ENCODE results near the gene DHX9.
A peak's percentile ranks its signal among the peaks of the same experiment; 100 is the strongest.

DHX9 gene

DNA sequence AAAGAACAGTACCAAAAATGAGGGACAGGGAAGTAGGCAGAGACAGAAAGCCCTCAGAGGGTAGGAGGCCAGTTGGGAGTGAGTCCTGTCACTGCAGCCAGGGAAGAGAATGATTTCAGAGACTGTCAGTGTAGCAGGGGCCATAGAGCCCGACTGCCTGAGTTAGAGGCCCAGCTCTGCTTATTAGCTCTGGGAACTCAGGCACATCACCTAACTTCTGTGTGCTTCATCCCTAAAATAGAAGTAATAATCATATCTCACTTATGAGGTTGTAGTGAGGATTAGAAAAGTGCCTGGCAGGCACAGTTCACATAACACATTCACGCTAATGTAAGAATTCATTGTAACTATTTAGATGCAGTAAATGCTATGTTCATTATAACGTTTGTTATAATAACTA is 31.2 kb upstream of the DHX9 start:
- no peak overlapping the region for H3K4me3 ChIP-seq
- no peak overlapping the region for H3K27ac ChIP-seq
- no peaks in the 10 kb centered on the region for H3K4me1 ChIP-seq
- no peaks in the 10 kb centered on the region for H3K9me3 ChIP-seq
- no peak overlapping the region for H3K9ac ChIP-seq
- H3K36me3 ChIP-seq = peaks cover 24% of the 10 kb centered on the region
- H3K4me2 ChIP-seq = no peak overlapping the region
- TF ChIP-seq Cebpa-rat (IDR thresholded peaks at IDR 0.05) = no peak
- H4K20me1 ChIP-seq = no peaks in the 10 kb centered on the region
- H3K27me3 ChIP-seq = no peaks in the 10 kb centered on the region

DNA sequence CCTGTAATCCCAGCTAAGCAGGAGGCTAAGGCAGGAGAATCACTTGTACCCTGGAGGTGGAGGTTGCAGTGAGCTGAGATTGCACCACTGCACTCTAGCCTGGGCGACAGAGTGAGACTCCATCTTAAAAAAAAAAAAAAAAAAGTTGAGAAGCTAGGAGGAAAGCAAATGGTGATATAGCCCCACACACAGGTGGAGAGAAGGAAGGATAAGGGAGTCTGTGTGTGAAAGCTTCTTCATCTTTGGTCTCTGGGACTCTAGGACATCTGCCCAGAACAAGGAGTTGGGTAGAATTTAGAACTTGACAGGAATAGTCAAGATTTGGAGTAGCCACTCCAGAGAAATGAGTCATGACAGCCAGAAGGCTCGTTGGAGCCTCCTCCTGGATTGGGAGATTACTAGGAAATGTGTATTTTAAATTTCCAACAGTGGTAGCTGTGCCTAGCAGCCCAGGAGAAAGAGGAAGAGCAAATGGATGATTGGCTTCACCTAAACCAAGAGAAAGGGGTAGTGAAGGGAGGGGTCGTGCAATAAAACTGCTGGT is 29.7 kb upstream of the DHX9 start:
- no peak overlapping the region for H3K4me3 ChIP-seq

DNA sequence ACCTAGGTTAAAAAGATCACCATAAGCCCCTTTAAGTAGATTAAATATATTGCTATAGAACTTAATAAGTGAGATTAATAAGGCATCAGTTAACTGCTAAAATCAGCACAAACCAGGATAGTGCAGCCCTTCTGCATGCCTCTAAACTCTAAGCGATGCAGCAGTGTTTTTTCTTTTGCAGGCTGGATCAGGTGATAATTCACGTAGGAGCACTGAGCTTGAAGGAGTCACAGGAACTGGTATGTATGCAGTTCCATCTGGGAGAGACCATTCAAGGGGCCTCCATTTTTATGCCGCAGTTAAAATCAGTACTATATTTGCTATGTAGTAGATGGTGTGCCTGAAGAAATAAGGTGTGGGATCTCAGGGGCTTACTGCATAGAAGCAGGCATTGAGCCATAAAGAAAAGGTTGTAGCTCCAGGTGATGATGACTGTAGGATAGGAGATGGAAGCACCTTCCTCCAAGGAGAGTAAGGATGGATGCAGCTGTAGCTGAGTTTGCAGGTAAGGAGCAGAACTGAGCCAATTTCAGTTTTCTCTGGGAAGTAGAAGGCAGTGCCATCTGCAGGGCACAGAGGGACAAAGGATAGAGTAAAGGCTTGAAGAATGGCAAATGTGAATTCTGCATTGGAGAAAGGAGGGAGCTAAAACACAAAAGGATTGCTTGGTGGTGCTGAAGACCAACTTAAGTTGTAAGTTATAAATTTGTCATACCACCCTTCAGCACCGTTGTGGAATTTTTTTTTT is 27.0 kb upstream of the DHX9 start:
- no peaks in the 10 kb centered on the region for H3K4me1 ChIP-seq
- no peak overlapping the region for H3K4me3 ChIP-seq
- H3K27ac ChIP-seq = no peak overlapping the region
- TF ChIP-seq Cebpa-rat (IDR thresholded peaks at IDR 0.05) = no peak
- no peaks in the 10 kb centered on the region for H3K9me3 ChIP-seq
- H3K36me3 ChIP-seq = peaks cover 6% of the 10 kb centered on the region; the same call in 1 of the 2 replicates
- no peak overlapping the region for H3K4me2 ChIP-seq
- no peaks in the 10 kb centered on the region for H4K20me1 ChIP-seq
- H3K27me3 ChIP-seq = no peaks in the 10 kb centered on the region
- H3K9ac ChIP-seq = no peak overlapping the region

More for the DNA sequence above, 29.7 kb upstream of the DHX9 start:
- H3K27me3 ChIP-seq = no peaks in the 10 kb centered on the region
- H4K20me1 ChIP-seq = no peaks in the 10 kb centered on the region
- no peaks in the 10 kb centered on the region for H3K9me3 ChIP-seq
- H3K36me3 ChIP-seq = peaks cover 18% of the 10 kb centered on the region
- TF ChIP-seq Cebpa-rat (IDR thresholded peaks at IDR 0.05) = no peak
- H3K27ac ChIP-seq = no peak overlapping the region
- no peak overlapping the region for H3K4me2 ChIP-seq
- no peaks in the 10 kb centered on the region for H3K4me1 ChIP-seq
- H3K9ac ChIP-seq = no peak overlapping the region

DNA sequence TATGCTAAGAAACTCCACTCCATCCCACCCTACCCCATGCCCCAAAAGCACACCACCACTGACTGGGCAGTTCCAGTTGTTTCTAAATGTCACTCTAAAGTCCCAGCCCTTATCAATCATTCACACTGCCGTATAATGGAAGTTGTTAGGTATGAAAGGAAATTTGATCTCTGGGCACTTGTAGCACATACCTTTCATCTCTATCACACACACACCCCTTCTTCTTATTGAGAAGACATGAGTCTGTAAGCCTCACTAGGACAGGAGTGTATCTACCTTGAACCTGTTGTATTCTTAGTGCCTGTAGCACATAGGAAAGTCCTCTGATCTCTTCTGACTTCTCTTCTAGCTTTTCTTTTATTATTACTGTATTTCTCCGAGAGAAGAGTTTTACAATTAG is 22.3 kb upstream of the DHX9 start:
- H3K36me3 ChIP-seq = peaks cover 22% of the 10 kb centered on the region; the same call in 1 of the 2 replicates
- TF ChIP-seq Cebpa-rat (IDR thresholded peaks at IDR 0.05) = no peak

DNA sequence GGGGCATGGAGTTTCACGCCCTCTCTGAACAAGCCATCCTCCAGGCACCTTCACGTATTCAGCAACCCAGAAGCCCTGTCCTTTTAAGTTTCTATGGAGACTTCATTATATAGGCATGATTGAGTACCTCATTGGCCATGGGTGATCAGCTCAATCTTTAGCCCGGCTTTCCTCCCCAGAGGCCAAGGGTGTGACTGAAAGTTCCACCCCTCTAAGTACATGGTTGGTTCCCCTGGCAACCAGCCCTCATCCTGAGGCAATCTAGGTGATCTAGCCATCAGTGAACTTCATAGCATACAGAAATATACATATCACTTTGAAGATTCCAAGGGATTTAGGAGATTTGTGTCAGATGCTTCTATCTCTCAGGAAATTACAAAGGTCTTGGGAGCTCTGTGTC is 21.3 kb upstream of the DHX9 start:
- no peaks in the 10 kb centered on the region for H4K20me1 ChIP-seq
- peak overlapping the region; percentile 33 for H3K4me2 ChIP-seq
- no peaks in the 10 kb centered on the region for H3K9me3 ChIP-seq
- H3K27me3 ChIP-seq = no peaks in the 10 kb centered on the region
- H3K9ac ChIP-seq = no peak overlapping the region
- H3K4me3 ChIP-seq = no peak overlapping the region
- no peak overlapping the region for H3K27ac ChIP-seq
- no peak for TF ChIP-seq Cebpa-rat (IDR thresholded peaks at IDR 0.05)
- H3K36me3 ChIP-seq = peaks cover 22% of the 10 kb centered on the region; the same call in 1 of the 2 replicates
- peaks cover 8% of the 10 kb centered on the region for H3K4me1 ChIP-seq

More for the DNA sequence above, 22.3 kb upstream of the DHX9 start:
- Histone ChIP-seq H3K27ac (no peak overlapping the region), H3K4me3 (no peak overlapping the region), H3K4me2 (no peak overlapping the region), H3K9ac (no peak overlapping the region), H4K20me1 (no peaks in the 10 kb centered on the region), H3K27me3 (no peaks in the 10 kb centered on the region), H3K4me1 (peaks cover 8% of the 10 kb centered on the region), H3K9me3 (no peaks in the 10 kb centered on the region)

DNA sequence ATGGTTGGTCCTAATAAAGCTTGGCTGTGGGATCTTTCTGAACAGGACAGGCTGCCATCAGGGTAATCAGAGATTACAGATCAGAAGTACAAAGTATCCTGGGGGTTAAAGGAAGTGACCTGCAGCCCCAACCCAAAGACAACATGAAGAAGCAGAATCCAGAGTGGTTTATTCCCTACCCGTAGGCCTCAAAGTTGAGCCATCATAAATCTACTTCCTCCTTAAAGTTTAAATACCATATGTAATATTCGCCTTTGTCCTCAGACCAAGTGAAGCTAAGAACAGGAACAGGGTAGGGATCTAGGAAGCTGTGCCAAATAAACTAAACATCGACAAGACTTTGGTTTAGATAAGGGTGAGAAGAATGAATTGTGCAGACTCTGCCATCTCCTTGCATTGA is 15.9 kb upstream of the DHX9 start:
- peaks cover 8% of the 10 kb centered on the region; the same call in 1 of the 2 replicates for H3K36me3 ChIP-seq
- no peak overlapping the region for H3K4me3 ChIP-seq
- no peaks in the 10 kb centered on the region for H3K27me3 ChIP-seq
- H3K27ac ChIP-seq = no peak overlapping the region
- no peak for TF ChIP-seq Cebpa-rat (IDR thresholded peaks at IDR 0.05)
- H4K20me1 ChIP-seq = no peaks in the 10 kb centered on the region
- no peaks in the 10 kb centered on the region for H3K4me1 ChIP-seq
- no peak overlapping the region for H3K9ac ChIP-seq
- no peaks in the 10 kb centered on the region for H3K9me3 ChIP-seq
- no peak overlapping the region for H3K4me2 ChIP-seq

DNA sequence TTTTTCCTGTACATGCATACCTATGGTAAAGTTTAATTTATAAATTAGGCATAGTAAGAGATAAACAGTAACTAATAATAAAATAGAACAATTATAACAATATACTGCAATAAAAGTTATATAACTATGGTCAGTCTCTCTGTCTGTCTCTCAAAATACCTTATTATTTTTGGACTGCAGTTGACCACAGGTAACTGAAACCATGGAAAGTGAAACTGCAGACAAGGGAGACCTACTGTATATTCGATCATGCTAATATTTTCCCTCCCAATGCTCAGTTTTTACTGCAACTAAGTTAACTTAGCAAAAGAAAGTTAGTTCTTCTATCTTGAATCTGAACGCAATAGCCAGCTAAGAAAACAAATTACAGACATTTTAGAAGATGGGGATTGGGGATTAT is 12.3 kb upstream of the DHX9 start:
- no peak overlapping the region for H3K27ac ChIP-seq
- no peaks in the 10 kb centered on the region for H3K27me3 ChIP-seq
- TF ChIP-seq Cebpa-rat (IDR thresholded peaks at IDR 0.05) = no peak
- no peaks in the 10 kb centered on the region for H3K9me3 ChIP-seq
- H3K9ac ChIP-seq = no peak overlapping the region
- no peak overlapping the region for H3K4me3 ChIP-seq
- no peak overlapping the region for H3K4me2 ChIP-seq
- peaks cover 21% of the 10 kb centered on the region for H3K4me1 ChIP-seq
- H4K20me1 ChIP-seq = no peaks in the 10 kb centered on the region
- no peaks in the 10 kb centered on the region for H3K36me3 ChIP-seq

DNA sequence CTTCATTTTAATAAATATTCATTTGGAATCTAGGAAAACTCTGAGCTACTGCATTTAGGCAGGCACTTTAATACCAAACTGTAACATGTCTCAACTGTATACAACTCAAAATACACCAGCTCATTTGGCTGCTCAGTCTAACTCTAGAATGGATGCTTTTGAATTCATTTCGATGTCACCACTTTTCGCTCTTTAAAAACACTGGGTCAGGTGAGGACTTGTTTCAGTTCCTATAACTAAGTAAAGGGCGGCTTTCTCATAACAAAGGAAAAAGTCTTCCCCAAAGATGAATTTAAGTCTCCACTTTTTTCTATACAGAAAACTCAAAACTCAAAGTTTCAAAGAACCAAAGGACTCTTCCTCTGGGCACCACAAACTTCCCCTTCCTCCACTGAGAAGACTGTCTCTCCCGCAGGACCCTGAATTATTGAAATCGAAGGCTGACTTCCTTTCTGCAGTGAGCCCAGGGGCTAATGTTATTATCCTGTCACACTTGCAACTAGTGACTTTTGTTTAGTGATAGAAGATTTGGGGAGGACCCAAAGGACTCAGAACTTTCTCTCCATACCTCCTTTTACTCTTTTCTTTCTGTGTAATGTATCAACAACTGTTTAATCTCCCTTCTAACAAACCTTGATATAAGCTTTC is 9.7 kb upstream of the DHX9 start:
- H3K27me3 ChIP-seq = no peaks in the 10 kb centered on the region
- H3K4me1 ChIP-seq = peaks cover 21% of the 10 kb centered on the region
- peak overlapping the region; percentile 35; the same call in 1 of the 2 replicates for H3K9ac ChIP-seq
- H3K27ac ChIP-seq = peak overlapping the region; percentile 16; the same call in 1 of the 2 replicates
- peak overlapping the region; percentile 60 for H3K4me2 ChIP-seq
- H3K9me3 ChIP-seq = no peaks in the 10 kb centered on the region
- H4K20me1 ChIP-seq = no peaks in the 10 kb centered on the region
- TF ChIP-seq Cebpa-rat (IDR thresholded peaks at IDR 0.05) = no peak
- H3K4me3 ChIP-seq = 0 out of 2 replicates have a peak overlapping the region, but pooled peaks have one; percentile 3
- H3K36me3 ChIP-seq = no peaks in the 10 kb centered on the region

DNA sequence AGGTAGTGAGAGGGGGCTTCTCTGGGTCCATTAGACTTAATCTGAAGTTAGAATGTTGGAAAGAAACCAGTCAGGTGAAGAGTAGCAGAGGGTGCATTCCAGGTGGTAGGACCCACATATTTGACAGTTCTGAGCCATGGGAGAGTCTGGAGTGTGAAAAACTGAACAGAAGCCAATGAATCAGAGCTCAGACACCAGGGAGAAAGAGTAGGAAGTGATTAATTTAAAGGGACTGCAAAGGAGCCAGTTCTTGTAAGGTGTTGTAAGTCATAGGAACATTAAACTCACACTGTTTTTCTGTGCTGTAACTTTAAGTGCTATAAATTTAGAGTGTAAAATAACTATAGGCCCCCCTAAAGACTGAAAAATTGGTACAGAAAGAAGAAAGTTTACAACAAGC is 5.9 kb upstream of the DHX9 start:
- Histone ChIP-seq H3K9ac (no peak overlapping the region), H3K4me2 (no peak overlapping the region), H3K9me3 (no peaks in the 10 kb centered on the region), H3K27ac (no peak overlapping the region), H3K4me1 (peaks cover 23% of the 10 kb centered on the region), H3K36me3 (no peaks in the 10 kb centered on the region), H3K27me3 (no peaks in the 10 kb centered on the region), H3K4me3 (no peak overlapping the region), H4K20me1 (no peaks in the 10 kb centered on the region)
- TF ChIP-seq Cebpa-rat (IDR thresholded peaks at IDR 0.05) = no peak

DNA sequence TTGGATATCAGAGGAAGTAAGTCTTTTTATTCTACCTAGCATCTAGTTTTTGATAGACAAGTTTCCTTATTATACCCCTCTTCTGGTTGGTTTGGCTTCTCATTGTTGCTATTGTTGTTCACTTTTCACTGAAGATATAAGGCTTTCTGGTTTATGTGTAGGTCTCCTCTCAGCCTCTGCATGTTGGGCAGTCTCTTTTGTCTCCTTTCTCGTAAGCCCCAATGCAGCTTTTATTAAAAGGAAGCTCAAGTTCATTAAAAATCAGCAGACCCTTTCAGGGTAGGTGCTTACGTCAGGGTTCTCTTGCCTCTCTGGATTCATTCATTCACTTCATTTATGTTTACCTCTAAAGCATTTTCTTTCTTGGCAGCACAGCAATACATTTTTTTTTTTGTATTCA is 4.8 kb upstream of the DHX9 start:
- no peak overlapping the region for H3K27ac ChIP-seq
- H4K20me1 ChIP-seq = no peaks in the 10 kb centered on the region; the same call in 1 of the 2 replicates
- H3K9me3 ChIP-seq = no peaks in the 10 kb centered on the region
- no peaks in the 10 kb centered on the region for H3K36me3 ChIP-seq
- no peak overlapping the region for H3K4me3 ChIP-seq
- H3K27me3 ChIP-seq = no peaks in the 10 kb centered on the region
- TF ChIP-seq Cebpa-rat (IDR thresholded peaks at IDR 0.05) = no peak
- H3K4me2 ChIP-seq = no peak overlapping the region
- H3K9ac ChIP-seq = no peak overlapping the region
- peaks cover 24% of the 10 kb centered on the region for H3K4me1 ChIP-seq
